Measurements from ENCODE around the gene ACE. TPM values are rescaled to one million over a fixed set of nuclear protein-coding genes. Genes with fewer than 3 reads are reported as not detected.
"Not testable (repeated sequence)": the region's sequence is repeated elsewhere in the genome, so short reads cannot be mapped to it uniquely, and the experiment has no call there.

The ACE gene
- total RNA-seq, 1 donor from 2014 or later = 1.0 TPM

DNA sequence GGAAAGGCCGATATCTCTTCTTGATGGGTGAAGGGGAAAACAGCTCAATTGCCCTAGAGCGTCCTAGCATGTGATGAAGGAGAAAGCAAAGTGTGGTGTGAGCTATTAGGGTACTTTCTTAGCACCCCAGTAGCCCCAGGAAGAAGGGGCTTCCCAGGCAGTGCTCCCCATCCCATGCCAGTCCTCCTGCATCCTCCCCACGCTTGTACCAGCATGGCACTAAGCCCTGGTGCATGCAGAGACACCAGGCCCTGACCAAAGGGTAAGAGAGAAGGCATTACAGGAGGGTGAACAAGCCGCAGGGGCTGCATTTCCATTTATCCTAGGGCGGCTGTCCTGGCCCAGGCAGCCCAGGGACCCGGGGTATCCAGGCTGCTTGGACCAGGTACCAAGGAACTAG lies 33.8 kb upstream of the ACE start:
- ATAC-seq = no peak

GRCh38 chr17:63444457-63444856 lies 32.4 kb upstream of the ACE start:
- ATAC-seq (no peak), DNase-seq (ENCODE audit: low spot score) (no peak)

More for the DNA sequence above, 33.8 kb upstream of the ACE start:
- no peak for DNase-seq (ENCODE audit: low spot score)

DNA sequence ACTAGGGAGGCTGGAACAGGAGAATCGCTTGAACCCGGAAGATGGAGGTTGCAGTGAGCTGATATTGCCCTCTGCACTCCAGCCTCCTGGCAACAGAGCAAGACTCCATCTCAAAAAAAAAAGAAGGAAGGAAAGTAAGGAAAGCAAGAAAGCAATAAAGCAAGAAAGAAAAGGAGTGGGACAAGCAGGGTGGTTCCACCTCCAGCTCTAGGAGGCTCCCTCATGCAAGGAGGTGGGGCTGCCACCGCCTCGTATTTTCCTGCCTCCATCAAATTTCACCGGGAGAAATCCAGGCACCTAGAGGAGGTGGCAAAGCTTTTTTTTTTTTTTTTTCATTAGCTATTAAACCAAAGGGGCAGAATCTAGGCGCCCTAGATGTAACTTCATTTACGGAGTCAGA lies 31.8 kb upstream of the ACE start:
- no peak for DNase-seq (ENCODE audit: low spot score)
- ATAC-seq = no peak

- DNase-seq (ENCODE audit: low spot score) (peak; percentile 64), ATAC-seq (peak; percentile 71)
These were observed 31.3 kb upstream of the ACE start for GRCh38 chr17:63445571-63445953.

DNA sequence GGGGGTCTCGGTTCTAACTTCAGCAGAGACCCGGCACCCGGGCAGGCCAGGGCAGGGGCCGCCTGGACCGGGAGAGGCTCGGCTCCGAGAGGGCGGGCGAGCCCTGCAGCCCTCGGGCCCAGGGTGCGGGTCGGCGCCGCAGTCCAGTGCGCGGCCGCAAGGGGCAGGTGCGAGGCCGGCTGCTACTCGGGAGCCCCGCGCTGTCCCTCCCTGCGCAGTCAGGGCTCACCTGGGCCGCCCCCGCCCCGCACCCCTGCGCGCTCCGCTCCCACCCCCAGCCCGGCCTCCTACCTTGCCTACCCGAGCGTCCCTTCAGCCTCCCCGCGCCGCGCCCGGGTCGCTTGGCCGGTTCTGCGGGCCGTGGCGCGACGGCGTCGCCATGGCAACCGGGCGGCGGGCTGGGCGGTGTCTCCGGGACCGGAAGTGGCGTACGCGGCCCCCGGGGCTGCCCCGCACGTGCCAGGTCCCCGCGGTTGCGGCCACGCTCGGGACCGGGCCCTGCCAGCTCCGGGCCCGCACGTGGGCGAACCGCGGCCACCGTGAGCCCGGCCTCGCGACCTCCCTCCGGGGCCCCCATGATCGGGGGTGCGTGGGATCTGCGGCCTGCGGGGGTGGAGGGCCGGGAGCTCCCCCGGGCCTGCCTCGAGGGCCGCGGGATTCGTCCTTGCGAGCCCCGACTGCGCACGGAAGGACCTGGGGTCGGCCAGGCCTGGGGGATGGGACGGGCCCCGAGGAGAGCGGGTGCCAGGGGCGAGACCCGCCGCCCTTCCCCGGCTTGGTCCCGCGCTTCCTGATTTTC lies 30.7 kb upstream of the ACE start, which contains the start of gene CYB561:
Gene CYB561 (minus strand): TSS at position 353 of the 799 bp plus-strand sequence. CDS start 8,759 bp downstream, outside the sequence.
- DNase-seq (ENCODE audit: low spot score) = peak; percentile 83
- ATAC-seq = peak; percentile 88

DNA sequence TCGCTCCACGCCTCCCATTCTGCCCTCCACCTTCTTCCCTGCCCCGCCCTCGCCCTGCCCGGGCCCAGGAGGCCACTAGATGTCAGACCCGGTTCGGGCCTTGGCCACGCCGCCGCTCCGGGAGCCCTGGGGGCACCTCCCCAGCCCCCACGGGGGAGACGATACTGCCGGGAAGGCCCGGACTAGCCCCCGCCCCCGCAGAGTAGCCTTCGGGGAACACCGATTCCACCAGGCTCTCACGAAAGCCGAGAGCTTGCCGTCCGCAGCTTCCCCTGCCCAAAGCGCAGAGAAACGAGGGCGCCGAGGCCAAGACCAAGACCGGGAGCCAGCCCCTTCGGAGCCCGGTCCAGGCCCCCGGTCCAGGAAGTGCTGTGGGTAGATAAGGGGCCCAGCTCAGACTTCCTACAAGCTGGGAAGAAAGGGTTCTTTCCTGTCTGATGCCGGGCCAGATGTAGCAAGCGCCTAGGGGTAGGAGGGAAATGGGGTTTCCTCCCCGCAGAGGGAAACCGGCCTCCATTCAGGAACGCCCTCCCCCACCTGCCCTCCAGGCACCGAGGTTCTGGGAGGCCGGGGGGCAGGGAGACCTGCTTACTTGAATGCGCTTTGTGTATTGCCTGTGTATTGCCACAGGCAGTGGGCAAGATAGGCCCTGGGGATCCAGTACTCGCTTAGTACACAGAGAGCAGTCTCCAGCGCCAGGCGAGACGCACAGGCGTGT lies 29.9 kb upstream of the ACE start:
- DNase-seq (ENCODE audit: low spot score) = peak; percentile 58
- ATAC-seq = peak; percentile 26

- DNase-seq (ENCODE audit: low spot score) = no peak
- no peak for ATAC-seq
These were observed 29.3 kb upstream of the ACE start for GRCh38 chr17:63447471-63448009.

GRCh38 chr17:63448655-63449054 lies 28.2 kb upstream of the ACE start:
- DNase-seq (ENCODE audit: low spot score) (no peak), ATAC-seq (no peak)

- ATAC-seq (no peak), DNase-seq (ENCODE audit: low spot score) (no peak)
These were observed 26.3 kb upstream of the ACE start for GRCh38 chr17:63450551-63450950.

- DNase-seq (ENCODE audit: low spot score) (no peak), ATAC-seq (no peak)
These were observed 25.7 kb upstream of the ACE start for GRCh38 chr17:63451150-63451549.

- no peak for ATAC-seq
These were observed 24.6 kb upstream of the ACE start for GRCh38 chr17:63452046-63452961.

GRCh38 chr17:63452962-63453551 lies 23.8 kb upstream of the ACE start:
- DNase-seq (ENCODE audit: low spot score) (no peak), ATAC-seq (no peak)

More at GRCh38 chr17:63452046-63452961, 24.6 kb upstream of the ACE start:
- no peak for DNase-seq (ENCODE audit: low spot score)

- not testable (repeated sequence) for ATAC-seq; DNase-seq (ENCODE audit: low spot score)
These were observed 22.5 kb upstream of the ACE start for GRCh38 chr17:63454357-63454756.

DNA sequence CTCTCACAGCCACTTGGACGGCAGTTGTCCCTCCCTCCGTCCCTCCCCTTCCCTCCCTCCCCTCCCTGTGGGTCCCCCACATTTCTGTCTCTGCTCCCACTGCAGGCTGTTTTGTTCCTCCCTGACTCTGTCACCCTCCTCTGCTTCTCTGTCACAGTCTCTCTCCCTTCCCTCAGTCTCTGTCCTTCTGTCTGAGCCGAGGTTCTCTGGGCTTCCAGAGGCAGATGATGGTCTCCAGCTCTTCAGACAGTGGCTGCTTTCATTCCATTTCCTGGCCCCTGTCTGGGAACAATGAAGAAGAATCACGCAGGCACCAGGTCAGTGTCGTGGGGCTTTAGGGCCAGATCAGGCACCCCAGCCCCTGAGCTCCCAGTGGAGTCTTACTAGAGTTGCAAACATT lies 21.9 kb upstream of the ACE start:
- no peak for ATAC-seq
- no peak for DNase-seq (ENCODE audit: low spot score)

- no peak for ATAC-seq
- no peak for DNase-seq (ENCODE audit: low spot score)
These were observed 21.4 kb upstream of the ACE start for GRCh38 chr17:63455417-63455816.

DNA sequence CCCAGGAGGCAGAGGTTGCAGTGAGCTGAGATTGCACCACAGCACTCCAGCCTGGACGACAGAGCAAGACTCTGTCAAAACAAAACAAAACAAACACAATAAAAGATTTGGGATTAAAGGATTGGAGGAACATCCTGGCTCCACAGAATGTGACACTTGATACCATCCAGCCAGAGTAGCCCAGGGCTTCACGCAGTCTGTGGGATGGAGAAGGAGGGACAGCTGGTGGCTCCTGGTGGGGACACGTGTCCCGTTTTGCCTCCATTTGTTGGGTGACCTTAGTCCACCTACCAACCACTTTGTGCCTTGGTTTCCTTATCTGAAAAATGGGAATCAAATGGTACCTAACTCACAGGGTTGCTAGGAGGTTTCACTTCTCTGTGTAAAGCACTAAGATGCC lies 18.4 kb upstream of the ACE start:
- no peak for ATAC-seq

DNA sequence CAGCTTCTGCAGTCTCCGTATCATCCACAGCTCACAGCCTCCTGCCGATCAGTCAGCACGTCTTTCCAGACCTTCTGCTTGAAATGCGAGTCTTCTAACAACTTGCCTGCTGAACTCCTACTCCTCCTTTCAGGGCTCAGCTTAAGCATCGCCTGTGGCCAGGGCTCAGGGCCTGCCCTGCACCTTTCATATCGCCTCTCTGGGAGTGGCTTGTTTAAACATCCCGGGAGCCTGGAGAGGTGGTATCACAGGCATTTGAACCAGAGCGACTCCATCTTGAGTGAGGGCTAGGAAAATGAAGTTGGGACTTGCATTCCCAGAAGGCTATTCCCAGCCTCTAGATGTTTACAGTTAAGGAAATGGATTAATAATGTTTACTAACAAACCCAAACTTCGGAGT lies 16.8 kb upstream of the ACE start:
- ATAC-seq (no peak), DNase-seq (ENCODE audit: low spot score) (no peak)

More for the DNA sequence above, 18.4 kb upstream of the ACE start:
- DNase-seq (ENCODE audit: low spot score) = no peak

- ATAC-seq (no peak), DNase-seq (ENCODE audit: low spot score) (no peak)
These were observed 13.1 kb upstream of the ACE start for GRCh38 chr17:63463771-63464170.

GRCh38 chr17:63464691-63465236 lies 12.1 kb upstream of the ACE start:
- ATAC-seq = no peak

DNA sequence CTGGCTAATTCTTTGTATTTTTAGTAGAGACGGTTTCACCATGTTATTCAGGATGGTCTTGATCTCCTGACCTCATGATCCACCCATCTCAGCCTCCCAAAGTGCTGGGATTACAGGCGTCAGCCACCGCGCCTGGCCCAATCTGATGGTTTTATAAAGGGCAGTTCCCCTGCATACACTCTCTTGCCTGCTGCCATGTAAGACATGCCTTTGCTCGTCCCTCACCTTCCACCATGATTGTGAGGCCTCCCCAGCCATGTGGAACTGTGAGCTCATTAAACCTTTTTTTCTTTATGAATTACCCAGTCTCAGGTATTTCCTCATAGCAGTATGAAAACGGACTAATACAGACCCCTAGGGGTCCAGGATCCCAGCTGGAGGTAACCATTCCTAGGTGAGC lies 8.8 kb upstream of the ACE start:
- DNase-seq (ENCODE audit: low spot score); ATAC-seq: not testable (repeated sequence)

More at GRCh38 chr17:63464691-63465236, 12.1 kb upstream of the ACE start:
- DNase-seq (ENCODE audit: low spot score) = no peak

Measured in left lobe of liver (tissue), 2 donors.